ENCODE results near the gene OR2T29.
"Not testable (repeated sequence)": the region's sequence is repeated elsewhere in the genome, so short reads cannot be mapped to it uniquely, and the experiment has no call there.

Gene OR2T29

GRCh38 chr1:248507773-248508172 lies 54.8 kb downstream of the OR2T29 start, which contains the start of gene OR2G6:
Gene OR2G6, plus strand, starts transcription at chr1:248508073. Its CDS starts 13,574 bp downstream, at chr1:248521647.
- DNase-seq = not testable (repeated sequence)

Measured in NCI-H524 (cell line).